K562 (cell line): ENCODE results near the gene MARCKSL1. TPM values are rescaled to one million over a fixed set of nuclear protein-coding genes. Genes with fewer than 3 reads are reported as not detected.

Experiments used
- CBX1 ChIP-seq: sonication (generic); IDR thresholded peaks from 2 replicates; pipeline ENCODE4 v1.6.1; 2016; ENCODE audit warnings: antibody characterized with exemption, low read depth, mild to moderate bottlenecking
- CREB1 ChIP-seq, 2 experiments: sonication (generic) in 1 of 2; formaldehyde crosslinking in 1 of 2; IDR thresholded peaks; 2 replicates each; pipeline versions ENCODE4 v1.6.1 to v1.8.0; 2012 to 2022; ENCODE audit warnings: inconsistent platforms in 1 of 2, mild to moderate bottlenecking in 1 of 2, missing genetic modification reagents in 1 of 2, moderate library complexity in 1 of 2
- FOXM1 ChIP-seq, 2 experiments: fragments of 450-650 bp in 1 of 2; sonication (generic) in 1 of 2; formaldehyde crosslinking in 1 of 2; IDR thresholded peaks; 2 replicates each; pipeline versions ENCODE4 v1.6.1 to v1.9.0; 2017 to 2022; ENCODE audit warnings: low read depth in 2 of 2, mild to moderate bottlenecking in 2 of 2, missing genetic modification reagents in 1 of 2, moderate library complexity in 1 of 2
- HDAC6 ChIP-seq: IDR thresholded peaks from 2 replicates; pipeline ENCODE4 v1.6.1; 2012; ENCODE audit warnings: low read depth, mild to moderate bottlenecking, control low read depth, inconsistent platforms, low read length, moderate library complexity
- MYC ChIP-seq, 2 experiments: fragments of 250-450 bp in 1 of 2; sonication (Bioruptor Pico) in 1 of 2; IDR thresholded peaks; 2 replicates each; pipeline versions ENCODE4 v1.5.1 to v1.6.1; 2012 to 2021; ENCODE audit warnings: low read depth in 2 of 2, borderline replicate concordance in 1 of 2, improper control_type of control experiment in 1 of 2, low read length in 1 of 2, mild to moderate bottlenecking in 1 of 2, moderate library complexity in 1 of 2
- POLR3A ChIP-seq: IDR thresholded peaks from 2 replicates; pipeline ENCODE4 v1.6.1; 2011; ENCODE audit warnings: borderline replicate concordance, mild to moderate bottlenecking, moderate library complexity; ENCODE audit not compliant: insufficient read length, insufficient read depth; ENCODE audit errors: extremely low read depth
- ZC3H8 ChIP-seq: fragments of 450-650 bp; IDR thresholded peaks from 2 replicates; pipeline ENCODE4 v1.6.1; 2017
- ZNF445 ChIP-seq: fragments of 250-450 bp; sonication (Bioruptor Pico); IDR thresholded peaks from 2 replicates; pipeline ENCODE4 v1.4.0; 2020; ENCODE audit warnings: low read depth, mild to moderate bottlenecking, moderate library complexity
- ZNF584 ChIP-seq: fragments of 200-800 bp; sonication (Bioruptor generic); IDR thresholded peaks from 2 replicates; pipeline ENCODE4 v1.6.1; 2016; ENCODE audit warnings: low read depth, mild to moderate bottlenecking, missing genetic modification characterization, missing compliant biosample characterization
- polyA plus RNA-seq, 8 experiments: library from polyadenylated mRNA; depleted of rRNA in 4 of 8; stranded (reverse) in 5 of 8; unstranded in 3 of 8; fragments of >200 nt; fragmentation: Nextera tagmentation in 2 of 8; fragmentation: Illumina TruSeq in 1 of 8; extraction: Ambion mirVana in 2 of 8; extraction: Trizol in 1 of 8; gene quantifications; 2 replicates each; pipeline versions ENCODE4 v1.2.1 to v1.2.3, GENCODE V29; 2011 to 2014; ENCODE audit warnings: inconsistent platforms in 1 of 8, missing spikeins in 1 of 8
- total RNA-seq, 7 experiments: library from RNA; depleted of rRNA in 6 of 7; stranded (reverse); fragments of >200 nt in 6 of 7; fragmentation: Illumina TruSeq in 2 of 7; extraction: Trizol in 2 of 7; gene quantifications; 2 replicates each; pipeline versions ENCODE4 v1.2.1 to v1.2.3, GENCODE V29; 2011 to 2021; ENCODE audit warnings: low replicate concordance in 1 of 7
- TF ChIP-seq, protein P1 (sequence below), 2 experiments: fragments of 450-650 bp in 1 of 2; sonication (generic) in 1 of 2; formaldehyde crosslinking in 1 of 2; IDR thresholded peaks; 2 replicates each; pipeline versions ENCODE4 v1.7.1 to v1.9.0; 2016 to 2022; ENCODE audit warnings: inconsistent platforms in 1 of 2, mild to moderate bottlenecking in 1 of 2, missing genetic modification reagents in 1 of 2
- TF ChIP-seq, protein P2 (sequence below), 2 experiments: IDR thresholded peaks; 2 replicates each; pipeline ENCODE4 v1.6.1; 2012; ENCODE audit warnings: improper control_type of control experiment in 2 of 2, low read depth in 2 of 2, low read length in 2 of 2, borderline replicate concordance in 1 of 2

MARCKSL1 gene
- total and polyA plus RNA-seq, 9 of the 15 experiments (the other 6 are each of a cell fraction or from before 2014, with no cell fraction given) = 14.7 to 325 (median 155) TPM

DNA sequence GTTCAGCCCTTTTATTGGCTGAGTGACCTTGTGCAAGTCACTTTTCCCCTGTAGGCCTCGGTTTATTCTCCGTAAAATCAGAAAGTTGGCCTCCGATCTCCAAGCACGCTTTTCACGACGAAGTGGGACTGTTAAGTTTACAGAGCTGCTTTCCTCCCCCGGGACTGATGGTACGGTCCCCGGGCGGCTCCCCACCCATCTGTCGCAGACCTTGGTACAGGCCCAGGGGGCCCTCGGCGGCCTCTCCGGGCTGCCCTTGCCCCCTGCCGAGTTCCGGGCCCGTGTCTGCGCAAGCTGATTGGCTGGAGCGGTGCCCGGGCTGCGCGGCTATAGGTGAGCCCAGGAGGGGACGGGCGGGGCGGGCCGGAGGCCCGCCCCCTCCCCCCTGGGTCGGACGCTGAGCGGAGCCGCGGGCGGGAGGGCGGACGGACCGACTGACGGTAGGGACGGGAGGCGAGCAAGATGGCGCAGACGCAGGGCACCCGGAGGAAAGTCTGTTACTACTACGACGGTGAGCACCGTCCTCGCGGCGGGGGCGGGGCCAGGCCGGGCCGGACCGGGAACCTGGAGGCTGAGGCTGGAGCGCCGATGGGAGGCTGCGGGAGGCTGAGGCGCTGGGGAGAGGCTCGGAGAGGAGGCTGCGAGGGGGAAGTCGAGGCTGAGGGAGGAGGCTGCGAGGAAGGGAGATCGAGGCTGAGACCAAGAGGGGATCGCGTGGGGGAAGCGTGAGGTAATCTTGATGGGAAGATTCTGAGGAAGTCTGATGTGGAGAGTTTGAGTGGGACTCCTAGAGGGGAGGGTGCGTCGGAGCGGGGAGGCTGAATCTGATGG, 44.1 kb downstream of the MARCKSL1 start, which contains the start of gene HDAC1 (continued):
- TF ChIP-seq, protein P1, sequence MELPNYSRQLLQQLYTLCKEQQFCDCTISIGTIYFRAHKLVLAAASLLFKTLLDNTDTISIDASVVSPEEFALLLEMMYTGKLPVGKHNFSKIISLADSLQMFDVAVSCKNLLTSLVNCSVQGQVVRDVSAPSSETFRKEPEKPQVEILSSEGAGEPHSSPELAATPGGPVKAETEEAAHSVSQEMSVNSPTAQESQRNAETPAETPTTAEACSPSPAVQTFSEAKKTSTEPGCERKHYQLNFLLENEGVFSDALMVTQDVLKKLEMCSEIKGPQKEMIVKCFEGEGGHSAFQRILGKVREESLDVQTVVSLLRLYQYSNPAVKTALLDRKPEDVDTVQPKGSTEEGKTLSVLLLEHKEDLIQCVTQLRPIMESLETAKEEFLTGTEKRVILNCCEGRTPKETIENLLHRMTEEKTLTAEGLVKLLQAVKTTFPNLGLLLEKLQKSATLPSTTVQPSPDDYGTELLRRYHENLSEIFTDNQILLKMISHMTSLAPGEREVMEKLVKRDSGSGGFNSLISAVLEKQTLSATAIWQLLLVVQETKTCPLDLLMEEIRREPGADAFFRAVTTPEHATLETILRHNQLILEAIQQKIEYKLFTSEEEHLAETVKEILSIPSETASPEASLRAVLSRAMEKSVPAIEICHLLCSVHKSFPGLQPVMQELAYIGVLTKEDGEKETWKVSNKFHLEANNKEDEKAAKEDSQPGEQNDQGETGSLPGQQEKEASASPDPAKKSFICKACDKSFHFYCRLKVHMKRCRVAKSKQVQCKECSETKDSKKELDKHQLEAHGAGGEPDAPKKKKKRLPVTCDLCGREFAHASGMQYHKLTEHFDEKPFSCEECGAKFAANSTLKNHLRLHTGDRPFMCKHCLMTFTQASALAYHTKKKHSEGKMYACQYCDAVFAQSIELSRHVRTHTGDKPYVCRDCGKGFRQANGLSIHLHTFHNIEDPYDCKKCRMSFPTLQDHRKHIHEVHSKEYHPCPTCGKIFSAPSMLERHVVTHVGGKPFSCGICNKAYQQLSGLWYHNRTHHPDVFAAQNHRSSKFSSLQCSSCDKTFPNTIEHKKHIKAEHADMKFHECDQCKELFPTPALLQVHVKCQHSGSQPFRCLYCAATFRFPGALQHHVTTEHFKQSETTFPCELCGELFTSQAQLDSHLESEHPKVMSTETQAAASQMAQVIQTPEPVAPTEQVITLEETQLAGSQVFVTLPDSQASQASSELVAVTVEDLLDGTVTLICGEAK (IDR thresholded peaks at IDR 0.05) = 0 out of 2 replicates have a peak, but pooled peaks have one; percentile 41
- TF ChIP-seq, protein P1 (CRISPR knock-in tag; IDR thresholded peaks at IDR 0.05) = no peak
- TF ChIP-seq HDAC6 (no peak), CBX1 (peak; percentile 41; the same call in 1 of the 2 replicates), ZC3H8 (no peak), ZNF584 (CRISPR knock-in tag) (no peak), ZNF445 (CRISPR knock-in tag) (no peak), FOXM1 (IDR thresholded peaks at IDR 0.05; ENCODE audit: low read depth) (peak; percentile 61), FOXM1 (CRISPR knock-in tag; IDR thresholded peaks at IDR 0.05; ENCODE audit: low read depth) (peak; percentile 86; the same call in 1 of the 2 replicates), POLR3A (no peak), CREB1 (IDR thresholded peaks at IDR 0.05) (no peak; the same call in 1 of the 2 replicates), CREB1 (CRISPR knock-in tag; IDR thresholded peaks at IDR 0.05) (peak; percentile 68; the same call in 1 of the 2 replicates), MYC (IDR thresholded peaks at IDR 0.05; ENCODE audit: low read depth, low read length) (peak; percentile 81), MYC (CRISPR knock-in tag; IDR thresholded peaks at IDR 0.05; ENCODE audit: borderline replicate concordance, low read depth) (peak; percentile 77; the same call in 1 of the 2 replicates)
- TF ChIP-seq, protein P2, sequence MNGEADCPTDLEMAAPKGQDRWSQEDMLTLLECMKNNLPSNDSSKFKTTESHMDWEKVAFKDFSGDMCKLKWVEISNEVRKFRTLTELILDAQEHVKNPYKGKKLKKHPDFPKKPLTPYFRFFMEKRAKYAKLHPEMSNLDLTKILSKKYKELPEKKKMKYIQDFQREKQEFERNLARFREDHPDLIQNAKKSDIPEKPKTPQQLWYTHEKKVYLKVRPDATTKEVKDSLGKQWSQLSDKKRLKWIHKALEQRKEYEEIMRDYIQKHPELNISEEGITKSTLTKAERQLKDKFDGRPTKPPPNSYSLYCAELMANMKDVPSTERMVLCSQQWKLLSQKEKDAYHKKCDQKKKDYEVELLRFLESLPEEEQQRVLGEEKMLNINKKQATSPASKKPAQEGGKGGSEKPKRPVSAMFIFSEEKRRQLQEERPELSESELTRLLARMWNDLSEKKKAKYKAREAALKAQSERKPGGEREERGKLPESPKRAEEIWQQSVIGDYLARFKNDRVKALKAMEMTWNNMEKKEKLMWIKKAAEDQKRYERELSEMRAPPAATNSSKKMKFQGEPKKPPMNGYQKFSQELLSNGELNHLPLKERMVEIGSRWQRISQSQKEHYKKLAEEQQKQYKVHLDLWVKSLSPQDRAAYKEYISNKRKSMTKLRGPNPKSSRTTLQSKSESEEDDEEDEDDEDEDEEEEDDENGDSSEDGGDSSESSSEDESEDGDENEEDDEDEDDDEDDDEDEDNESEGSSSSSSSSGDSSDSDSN (IDR thresholded peaks at IDR 0.05; ENCODE audit: borderline replicate concordance in 1 of 2, low read depth in 2 of 2, low read length in 2 of 2) = peak; percentile 60 to 88; a peak in 1 of 4 replicates
